ENCODE results near the gene SCYGR7.
"Not testable (repeated sequence)": the region's sequence is repeated elsewhere in the genome, so short reads cannot be mapped to it uniquely, and the experiment has no call there.

SCYGR7 gene, protein sequence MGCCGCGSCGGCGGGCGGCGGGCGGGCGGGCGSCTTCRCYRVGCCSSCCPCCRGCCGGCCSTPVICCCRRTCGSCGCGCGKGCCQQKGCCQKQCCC

DNA sequence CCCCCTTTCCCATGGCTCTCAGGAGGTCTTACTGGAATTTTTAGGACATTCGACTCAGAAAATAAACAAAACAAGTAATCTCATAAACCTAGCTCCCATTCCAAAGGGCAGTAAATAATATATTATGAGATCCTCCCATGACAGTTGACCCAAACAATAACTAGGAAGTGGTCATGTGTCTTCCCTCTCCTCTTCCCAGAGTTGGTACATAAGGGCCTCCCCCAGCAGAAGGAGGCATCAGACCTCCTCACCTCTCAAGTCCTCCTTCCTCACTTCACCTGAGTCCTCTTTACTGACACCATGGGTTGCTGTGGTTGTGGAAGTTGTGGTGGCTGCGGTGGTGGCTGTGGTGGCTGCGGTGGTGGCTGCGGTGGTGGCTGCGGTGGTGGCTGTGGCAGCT lies at the start of gene SCYGR7:
Gene SCYGR7 (plus strand): TSS at position 301 of the 400 bp plus-strand sequence. CDS start 0 bp downstream, at position 301.
- DNase-seq = no peak

DNA sequence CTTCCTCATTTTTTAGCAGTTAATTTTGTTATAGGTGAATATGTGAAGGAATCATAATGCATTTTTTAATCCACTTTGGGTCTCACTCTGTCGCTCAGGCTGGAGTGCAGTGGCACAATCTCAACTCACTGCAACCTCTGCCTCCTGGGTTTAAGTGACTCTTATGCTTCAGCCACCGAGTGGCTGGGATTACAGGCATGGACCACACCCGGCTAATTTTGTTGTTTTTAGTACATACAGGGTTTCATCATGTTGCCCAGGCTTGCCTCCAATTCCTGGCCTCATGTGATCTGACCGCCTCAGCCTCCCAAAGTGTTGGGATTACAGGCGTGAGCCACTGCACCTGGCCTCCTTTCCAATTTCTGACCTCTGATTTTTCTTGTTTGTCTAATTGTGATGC lies 43.9 kb upstream of the SCYGR7 start:
- DNase-seq = no peak

DNA sequence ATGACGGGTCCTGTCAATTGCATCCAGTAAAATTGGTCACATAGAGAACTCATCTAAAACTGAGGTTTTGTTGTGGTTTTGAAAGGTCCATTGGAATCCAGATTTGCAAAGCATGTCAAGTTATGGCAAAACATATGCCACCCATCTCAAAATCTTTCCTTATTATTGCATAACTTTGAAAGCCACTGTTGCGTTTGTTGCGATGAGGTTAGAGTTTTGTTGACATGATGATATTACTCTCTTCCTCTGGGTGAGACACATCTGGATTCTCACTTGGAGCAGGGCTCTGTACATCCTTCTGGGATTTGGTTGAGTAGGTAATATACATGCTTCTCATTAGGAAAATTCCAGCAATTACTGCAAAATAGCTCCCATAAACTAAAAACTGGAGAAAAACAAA lies 40.9 kb upstream of the SCYGR7 start:
- no peak for DNase-seq

DNA sequence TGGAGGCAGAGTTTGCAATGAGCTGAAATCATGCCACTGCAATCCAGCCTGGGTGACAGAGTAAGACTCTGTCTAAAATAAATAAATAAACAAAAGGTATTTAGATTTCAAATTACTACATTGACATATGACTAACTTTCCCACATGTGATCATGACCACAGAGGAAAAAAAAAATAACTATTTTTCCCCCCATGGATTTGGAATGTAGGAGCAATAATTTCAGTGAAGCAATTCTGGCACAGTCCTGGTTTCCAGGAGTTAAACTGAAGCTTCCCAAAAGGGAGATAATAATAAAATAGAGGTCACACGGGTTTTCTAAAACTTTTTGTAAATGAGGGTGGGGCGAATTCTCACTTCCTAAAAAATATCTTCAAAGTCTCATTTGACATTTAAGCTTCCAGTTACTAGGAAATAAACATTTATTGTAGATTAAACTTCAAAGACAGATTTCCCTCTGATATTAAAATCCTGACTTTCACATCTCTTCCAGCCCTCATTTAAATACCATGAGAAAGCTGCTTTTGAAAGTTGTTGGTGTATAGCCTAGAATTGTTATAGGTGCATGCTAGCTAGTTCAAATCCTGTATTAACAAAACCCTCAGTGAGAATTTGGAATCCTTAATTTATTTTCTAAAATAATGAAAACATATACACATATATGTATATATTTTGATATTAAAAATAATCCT lies 31.0 kb upstream of the SCYGR7 start:
- no peak for DNase-seq

DNA sequence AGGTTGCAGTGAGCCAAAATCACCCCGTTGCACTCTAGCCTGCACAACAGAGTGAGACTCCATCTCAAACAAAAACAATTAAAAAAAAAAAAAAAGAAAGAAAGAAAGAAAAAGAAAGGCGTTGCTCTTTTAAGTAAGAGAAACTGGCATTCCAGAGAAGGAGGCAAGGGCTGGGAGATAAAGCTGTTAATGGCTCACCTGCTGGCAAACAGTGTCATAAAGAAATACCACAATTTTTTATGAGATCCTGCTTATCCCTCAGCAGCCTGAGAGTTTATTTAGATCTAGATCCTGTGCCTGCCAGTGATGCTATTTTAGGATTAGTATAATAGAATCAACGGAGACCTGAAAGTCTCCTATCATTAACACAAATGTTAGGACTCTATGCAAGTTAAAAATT lies 26.6 kb upstream of the SCYGR7 start:
- no peak for DNase-seq

DNA sequence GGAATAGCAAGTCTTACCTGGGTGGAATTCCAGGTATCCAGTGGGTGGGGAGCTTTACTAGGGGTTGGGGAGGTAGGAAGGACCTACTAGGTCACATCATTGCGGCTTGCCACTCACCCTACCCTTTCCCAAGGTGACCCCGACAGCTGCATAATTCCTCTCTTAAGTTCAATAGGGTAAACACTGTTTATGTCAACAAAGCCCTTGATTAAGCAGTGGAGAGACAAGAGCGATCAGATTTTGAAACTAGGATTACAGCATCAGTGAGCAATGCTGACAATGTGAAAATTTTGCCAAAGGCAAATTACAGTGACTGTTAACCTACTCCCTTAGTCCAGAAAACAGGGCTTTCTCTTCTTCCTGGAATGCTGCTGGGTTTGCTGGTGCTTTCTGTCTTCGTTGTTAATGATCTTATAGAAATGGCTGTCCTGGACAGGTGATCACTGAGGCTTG lies 24.8 kb upstream of the SCYGR7 start:
- no peak for DNase-seq

DNA sequence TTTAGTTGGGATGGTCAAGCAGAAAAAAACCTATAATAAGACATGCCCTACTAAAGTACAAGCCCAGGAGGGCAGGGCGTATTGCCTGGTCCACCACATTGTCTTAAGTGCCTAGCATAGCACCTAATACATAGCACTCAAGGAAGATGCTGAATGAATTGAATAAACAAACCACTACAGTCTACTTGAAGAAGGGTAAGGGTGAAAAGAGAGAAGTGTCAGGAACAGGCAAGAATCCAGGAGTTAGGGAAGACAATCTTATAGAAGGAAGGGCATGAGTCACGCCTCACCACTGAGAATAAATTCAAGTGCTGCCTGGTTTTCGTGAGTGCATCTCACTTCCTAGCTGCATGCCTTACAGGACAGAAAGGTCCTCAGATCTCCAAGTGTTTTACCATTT lies 24.2 kb upstream of the SCYGR7 start:
- DNase-seq = no peak

DNA sequence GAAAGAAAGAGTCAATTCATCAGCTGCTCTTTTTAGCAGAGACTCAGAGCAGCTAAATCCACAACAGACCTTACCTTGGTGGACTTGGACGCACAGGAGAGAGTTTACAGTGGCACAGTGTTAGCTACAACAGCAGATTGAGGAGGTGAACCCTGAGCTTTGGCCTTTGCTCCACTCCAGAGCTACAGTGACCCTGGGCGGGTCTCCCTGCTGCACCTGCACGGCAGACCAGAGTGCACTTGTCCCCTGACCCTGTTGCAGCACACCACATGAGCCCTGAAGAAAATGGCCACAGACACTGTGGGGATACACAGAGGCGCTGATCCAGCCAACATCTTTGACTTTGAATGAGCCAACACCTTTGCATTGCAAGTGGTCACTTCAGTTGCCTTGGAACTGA lies 21.3 kb upstream of the SCYGR7 start:
- DNase-seq = no peak

DNA sequence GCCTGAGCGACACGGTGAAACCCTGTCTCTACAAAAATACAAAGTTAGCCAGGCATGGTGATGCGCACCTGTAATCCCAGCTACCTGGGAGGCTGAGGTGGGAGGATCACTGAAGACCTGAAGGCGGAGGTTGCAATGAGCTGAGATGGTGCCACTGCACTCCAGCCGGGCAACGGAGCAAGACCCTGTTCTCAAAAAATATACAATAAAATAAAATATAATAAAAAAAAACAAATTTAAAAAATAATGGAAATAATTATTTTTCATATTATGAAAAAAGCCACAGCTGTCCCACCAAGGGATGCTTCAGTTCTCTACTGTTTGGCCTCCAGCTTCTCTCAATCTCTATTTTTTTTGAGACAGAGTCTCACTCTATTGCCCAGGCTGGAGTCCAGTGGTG lies 20.7 kb upstream of the SCYGR7 start:
- DNase-seq = no peak

DNA sequence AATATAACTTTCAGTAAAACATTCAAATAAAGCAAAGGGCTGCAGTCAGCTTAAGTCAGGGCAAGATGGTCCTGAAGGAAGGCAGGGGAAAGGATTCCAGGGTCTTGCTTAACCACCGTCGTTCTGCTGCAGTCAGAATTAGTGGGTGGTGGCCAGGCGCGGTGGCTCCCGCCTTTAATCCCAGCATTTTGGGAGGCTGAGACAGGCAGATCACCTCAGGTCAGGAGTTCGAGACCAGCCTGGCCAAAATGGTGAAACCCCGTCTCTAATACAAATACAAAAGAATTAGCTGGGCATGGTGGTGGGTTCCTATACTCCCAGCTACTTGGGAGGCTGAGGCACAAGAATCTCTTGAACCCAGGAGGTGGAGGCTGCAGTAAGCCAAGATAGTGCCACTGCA lies 17.1 kb upstream of the SCYGR7 start:
- no peak for DNase-seq

DNA sequence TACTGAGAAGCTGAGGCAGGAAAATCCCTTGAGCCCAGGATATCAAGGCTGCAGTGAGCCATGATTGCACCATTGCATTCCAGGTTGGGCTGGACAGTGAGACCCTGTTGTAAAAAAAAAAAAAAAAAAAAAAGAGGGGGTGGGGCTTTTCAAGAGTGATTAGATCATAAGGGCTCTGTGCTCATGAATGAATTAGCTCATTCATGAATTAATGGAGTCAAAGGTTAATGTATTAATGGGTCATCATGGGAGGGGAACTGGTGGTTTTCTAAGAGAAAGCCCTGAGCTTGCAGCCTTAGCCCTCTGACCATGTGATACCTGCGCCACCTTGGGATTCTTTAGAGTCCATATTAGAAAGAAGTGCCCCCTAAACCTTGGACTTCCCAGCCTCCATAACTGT lies 14.8 kb upstream of the SCYGR7 start:
- DNase-seq = no peak

DNA sequence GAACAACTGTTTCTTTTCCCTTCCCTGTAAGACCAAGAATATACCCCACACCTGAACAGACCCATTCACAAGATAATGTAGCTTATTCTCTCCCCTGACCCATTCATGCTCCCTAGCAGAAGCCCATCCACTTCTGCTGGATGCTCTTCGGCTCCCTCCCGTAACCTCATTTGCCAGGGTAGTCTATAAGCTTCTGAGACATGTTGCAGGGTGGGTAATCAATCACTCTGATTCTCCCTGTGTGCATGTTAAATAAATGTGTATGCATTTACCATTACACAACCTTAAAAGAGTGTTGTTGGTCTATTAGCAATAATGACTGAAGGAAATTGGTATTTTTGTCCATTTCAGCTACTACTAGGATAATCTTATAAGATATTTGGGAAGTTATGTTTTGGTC lies 11.6 kb upstream of the SCYGR7 start:
- no peak for DNase-seq

DNA sequence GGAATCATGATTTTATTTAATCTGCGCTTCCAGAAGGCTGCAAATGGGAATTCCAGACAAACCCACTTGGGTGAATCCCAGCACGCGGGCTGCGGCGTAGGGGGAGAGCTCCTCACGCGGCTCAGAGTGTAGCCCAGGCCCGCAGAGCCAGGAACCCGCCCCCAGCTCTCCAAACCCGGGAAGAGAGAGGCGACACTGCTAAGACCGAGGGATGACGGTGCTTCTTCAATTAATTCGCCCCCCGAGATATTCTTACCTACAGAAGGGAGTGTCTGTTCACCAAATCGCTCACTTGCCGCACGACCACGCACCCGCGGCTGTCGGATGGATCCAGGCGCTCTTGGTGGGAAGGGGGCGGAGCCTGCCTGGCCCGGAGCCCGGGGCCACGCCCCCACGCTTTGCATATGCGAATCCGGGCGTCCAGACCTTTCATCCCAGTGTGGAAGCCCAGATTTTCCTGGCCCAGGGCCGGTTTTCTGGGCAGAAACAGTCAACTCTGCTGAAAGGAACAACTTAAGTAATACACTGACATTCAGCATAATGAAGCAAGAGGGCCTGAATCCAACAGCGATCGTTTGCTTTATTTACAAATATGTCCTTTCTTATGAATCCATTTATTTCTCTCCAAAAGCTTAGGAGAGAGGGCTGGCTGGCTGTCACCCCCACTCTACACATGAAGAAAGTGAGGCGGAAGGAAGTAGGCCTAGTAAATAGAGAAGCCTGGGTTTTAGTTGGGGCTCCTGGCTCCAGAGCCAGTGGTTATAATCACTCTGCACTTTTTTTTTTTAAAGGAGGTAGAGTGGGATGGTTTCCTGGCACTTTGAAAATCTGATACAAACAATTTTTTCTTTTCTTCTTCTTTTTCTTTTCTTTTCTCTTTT lies 10.2 kb upstream of the SCYGR7 start, which contains the start of gene SLC19A3:
Gene SLC19A3 (minus strand): TSS at position 342 of the 881 bp plus-strand sequence. CDS start 15,710 bp downstream, outside the sequence.
- DNase-seq = peak; percentile 12 to 14

DNA sequence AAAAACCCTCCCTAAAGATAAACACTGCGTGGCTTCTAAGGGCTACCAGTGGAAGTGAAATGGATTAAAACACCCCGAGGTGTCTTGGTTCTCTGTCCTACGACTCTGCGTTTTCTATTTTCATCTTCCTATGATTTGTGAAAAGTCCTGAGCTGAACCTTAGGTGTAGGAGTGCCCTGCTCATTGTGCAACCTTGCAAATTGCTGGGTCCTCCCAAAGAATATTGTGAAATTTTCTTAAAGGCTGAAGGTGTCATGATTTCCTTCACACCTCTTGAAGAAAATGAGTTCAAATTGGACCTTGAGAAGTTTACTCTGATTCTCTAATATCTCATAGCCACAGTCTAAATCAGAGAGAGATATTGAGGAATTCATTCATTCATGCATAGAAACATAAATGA lies 8.5 kb upstream of the SCYGR7 start:
- DNase-seq = no peak

DNA sequence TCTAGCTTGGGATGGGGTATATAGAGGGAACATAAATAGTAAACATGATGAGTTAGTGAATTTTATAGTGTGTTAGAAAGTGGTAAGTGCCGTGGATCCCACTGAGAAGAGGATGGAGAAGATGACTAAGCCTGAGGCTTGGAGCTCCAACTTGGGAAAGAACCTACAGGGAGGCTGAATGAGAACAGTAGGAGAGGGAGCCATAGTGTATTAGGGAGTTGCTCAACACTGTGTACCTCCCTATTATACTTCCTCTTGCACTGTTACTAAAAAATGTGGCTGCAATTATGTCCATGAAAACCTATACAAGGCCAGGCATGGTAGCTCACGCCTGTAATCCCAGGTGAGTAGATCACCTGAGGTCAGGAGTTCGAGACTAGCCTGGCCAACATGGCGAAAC lies 7.5 kb upstream of the SCYGR7 start:
- DNase-seq = no peak

DNA sequence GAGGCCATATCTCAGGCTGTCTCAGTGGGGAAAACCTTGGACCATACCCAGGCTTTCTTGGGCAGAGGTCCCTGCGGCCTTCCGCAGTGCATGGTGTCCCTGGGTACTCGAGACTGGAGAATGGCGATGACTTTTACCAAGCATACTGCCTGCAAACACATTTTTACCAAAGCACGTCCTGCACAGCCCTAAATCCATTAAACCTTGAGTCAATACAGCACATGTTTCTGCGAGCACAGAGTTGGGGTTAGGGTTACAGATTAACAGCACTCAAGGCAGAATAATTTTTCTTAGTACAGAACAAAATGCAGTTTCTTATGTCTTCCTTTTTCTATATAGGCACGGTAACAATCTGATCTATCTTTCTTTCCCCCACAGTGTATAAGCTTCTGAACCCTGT lies 5.3 kb upstream of the SCYGR7 start:
- DNase-seq = not testable (repeated sequence)

DNA sequence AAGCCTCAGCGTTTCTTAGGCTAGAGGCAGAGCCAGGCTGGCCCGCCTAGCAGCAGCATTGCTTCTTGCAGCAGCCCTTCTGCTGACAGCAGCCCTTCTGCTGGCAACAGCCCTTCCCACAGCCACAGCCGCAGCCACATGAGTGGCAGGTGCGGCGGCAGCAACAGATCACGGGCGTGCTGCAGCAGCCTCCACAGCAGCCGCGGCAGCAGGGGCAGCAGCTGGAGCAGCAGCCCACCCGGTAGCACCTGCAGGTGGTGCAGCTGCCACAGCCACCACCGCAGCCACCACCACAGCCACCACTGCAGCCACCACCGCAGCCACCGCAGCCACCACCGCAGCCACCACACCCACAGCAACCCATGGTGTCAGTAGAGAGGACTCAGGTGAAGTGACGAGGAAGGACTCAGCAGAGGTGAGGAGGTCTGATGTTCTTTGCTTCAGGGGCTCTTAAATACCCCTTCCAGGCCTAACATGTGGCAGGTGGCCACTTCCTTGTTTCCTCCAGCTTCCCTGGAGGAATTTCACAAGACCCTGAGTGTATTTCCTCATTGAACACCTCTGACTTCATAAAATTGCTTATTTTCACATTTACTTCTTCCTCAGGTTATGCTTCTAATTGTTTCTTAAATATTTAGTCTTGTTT lies 3.6 kb upstream of the SCYGR7 start, which contains the start of gene SCYGR6:
Gene SCYGR6 (minus strand): TSS at position 364 of the 646 bp plus-strand sequence. CDS start 0 bp downstream, at position 364.
- DNase-seq = no peak

DNA sequence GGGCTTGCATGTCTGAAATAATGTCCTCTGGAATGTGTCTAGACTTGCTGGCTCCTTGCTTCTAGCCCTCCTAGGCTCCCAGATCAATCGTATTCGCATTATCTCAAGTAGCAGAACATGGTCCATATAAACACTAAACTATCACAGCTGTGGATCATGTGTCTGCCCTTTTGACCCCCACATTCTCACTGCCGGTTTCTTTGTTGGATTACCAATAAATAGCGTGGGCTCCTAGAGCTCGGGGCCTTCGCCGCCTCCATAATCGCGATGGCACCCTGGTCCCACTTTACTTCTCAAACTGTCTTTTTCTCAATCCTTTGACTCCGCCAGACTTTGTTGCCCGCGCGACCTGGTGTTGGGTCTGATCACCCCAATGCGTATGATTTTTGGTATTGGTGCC lies 11.2 kb downstream of the SCYGR7 start:
- DNase-seq = no peak

DNA sequence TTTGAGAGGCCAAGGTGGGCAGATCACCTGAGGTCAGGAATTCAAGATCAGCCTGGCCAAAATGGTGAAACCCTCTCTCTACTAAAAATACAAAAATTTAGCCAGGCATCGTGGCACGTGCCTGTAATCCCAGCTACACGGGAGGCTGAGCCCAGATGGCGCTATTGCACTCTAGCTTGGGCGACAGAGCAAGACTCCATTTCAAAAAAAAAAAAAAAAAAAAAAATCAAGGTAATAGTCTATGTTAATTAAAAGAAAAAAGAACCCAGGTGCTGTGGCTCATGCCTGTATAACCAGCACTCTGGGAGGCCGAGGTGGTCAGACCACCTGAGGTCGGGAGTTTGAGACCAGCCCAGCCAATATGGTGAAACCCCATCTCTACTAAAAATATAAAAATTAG lies 12.6 kb downstream of the SCYGR7 start:
- peak; percentile 5 to 11 for DNase-seq

DNA sequence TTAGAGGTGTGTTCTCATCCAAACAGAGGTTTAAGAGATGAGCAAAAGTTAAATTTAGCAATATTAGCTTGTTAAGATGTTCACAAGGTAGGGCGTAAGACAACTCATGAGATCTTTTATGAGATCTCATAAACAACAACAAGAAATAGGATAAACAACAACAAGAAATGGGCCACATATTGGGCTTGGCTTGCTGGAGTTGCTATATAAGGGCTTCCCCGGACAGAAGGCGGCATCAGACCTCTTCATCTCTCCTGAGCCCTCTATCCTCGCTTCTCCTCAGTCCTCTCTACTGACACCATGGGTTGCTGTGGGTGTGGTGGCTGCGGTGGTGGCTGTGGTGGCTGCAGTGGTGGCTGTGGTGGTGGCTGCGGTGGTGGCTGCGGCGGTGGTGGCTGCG lies 17.5 kb downstream of the SCYGR7 start, which contains the start of gene SCYGR8:
Gene SCYGR8 (plus strand): TSS at position 301 of the 400 bp plus-strand sequence. CDS start 0 bp downstream, at position 301.
- no peak for DNase-seq

DNA sequence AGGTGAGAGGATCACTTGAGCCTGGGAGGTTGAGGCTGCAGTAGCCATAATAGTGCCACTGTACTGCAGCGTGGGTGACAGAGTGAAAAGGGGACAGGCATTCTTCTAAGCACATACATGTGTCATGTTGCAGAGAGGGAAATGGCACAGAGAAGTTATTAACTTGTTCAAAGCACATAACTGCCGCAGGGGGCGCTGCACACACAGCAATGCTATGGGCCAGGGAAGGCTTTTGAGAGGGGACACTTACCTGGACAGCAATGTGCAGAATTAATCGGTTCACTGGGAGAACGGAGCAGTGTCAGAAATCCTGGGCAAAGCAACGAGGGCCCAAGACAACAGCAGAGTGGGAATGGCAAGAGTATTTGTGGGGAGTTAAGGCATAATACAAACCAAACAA lies 19.9 kb downstream of the SCYGR7 start:
- DNase-seq = peak in 1 of 2 experiments; percentile 6

DNA sequence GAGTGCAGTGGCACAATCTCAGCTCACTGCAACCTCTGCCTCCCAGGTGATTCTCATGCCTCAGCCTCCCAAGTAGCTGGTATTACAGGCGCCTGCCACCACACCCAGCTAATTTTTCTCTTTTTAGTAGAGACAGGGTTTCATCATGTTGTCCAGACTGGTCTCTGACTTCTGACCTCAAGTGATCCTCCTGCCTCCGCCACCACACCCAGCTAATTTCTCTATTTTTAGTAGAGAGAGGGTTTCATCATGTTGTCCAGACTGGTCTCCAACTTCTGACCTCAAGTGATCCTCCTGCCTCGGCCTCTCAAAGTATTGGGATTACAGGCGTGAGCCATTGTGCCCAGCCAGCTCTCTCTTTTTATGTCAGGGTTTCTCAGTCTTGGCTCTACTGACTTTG lies 28.1 kb downstream of the SCYGR7 start:
- DNase-seq = not testable (repeated sequence)

Measured in activated CD4-positive, alpha-beta T cell treated with anti-CD3 and anti-CD28 coated beads, Interleukin-2, amount 50 U/mL, for 48 hours (primary cell).